Progenitor cell of endocrine pancreas (in vitro differentiated cells): ENCODE results near the gene FUBP3. TPM values are rescaled to one million over a fixed set of nuclear protein-coding genes. Genes with fewer than 3 reads are reported as not detected.

Experiments used
- DNase-seq: peaks from one replicate; pipeline ENCODE4 v3.0.0; 2021; ENCODE audit warnings: low spot score; ENCODE audit not compliant: unreplicated experiment
- H3K27ac Mint-ChIP-seq: 2 replicates; pipeline ENCODE4 v1.8.0; 2021; ENCODE audit warnings: mild to moderate bottlenecking, moderate library complexity, mixed read lengths
- H3K27me3 Mint-ChIP-seq: 2 replicates; pipeline ENCODE4 v1.8.0; 2021; ENCODE audit warnings: mixed read lengths
- H3K36me3 Mint-ChIP-seq: 2 replicates; pipeline ENCODE4 v1.8.0; 2022; ENCODE audit warnings: mixed read lengths; ENCODE audit not compliant: insufficient read depth
- H3K4me1 Mint-ChIP-seq: 2 replicates; pipeline ENCODE4 v1.8.0; 2021; ENCODE audit warnings: low read depth, mixed read lengths
- H3K4me3 Mint-ChIP-seq: 2 replicates; pipeline ENCODE4 v1.8.0; 2021; ENCODE audit warnings: low read depth, mild to moderate bottlenecking, moderate library complexity, mixed read lengths
- H3K9me3 Mint-ChIP-seq: 2 replicates; pipeline ENCODE4 v1.8.0; 2021; ENCODE audit warnings: low read depth, mixed read lengths
- CTCF ChIP-seq: fragments of 200-600 bp; sonication (generic); IDR thresholded peaks from one replicate; pipeline ENCODE4 v1.5.0; 2021; ENCODE audit warnings: antibody characterized with exemption, mild to moderate bottlenecking; ENCODE audit not compliant: unreplicated experiment
- total RNA-seq: library from RNA; stranded (reverse); gene quantifications from 2 replicates; pipeline ENCODE4 v1.2.1, GENCODE V29; 2021

The FUBP3 gene
- total RNA-seq, 1 donor from 2014 or later = 68.9 TPM

- no peak for TF ChIP-seq CTCF
- Mint-ChIP-seq H3K4me3 (no peak overlapping the region), H3K36me3 (no peaks in the 10 kb centered on the region), H3K27ac (no peak overlapping the region), H3K27me3 (peaks cover 62% of the 10 kb centered on the region), H3K4me1 (peaks cover 6% of the 10 kb centered on the region), H3K9me3 (no peaks in the 10 kb centered on the region)
- DNase-seq = no peak
Measured at GRCh38 chr9:130536701-130537107, 42.7 kb upstream of the FUBP3 start.

GRCh38 chr9:130537346-130538050, 41.9 kb upstream of the FUBP3 start:
- Mint-ChIP-seq H3K36me3 (no peaks in the 10 kb centered on the region), H3K9me3 (no peaks in the 10 kb centered on the region), H3K4me3 (no peak overlapping the region), H3K4me1 (peaks cover 6% of the 10 kb centered on the region), H3K27ac (no peak overlapping the region), H3K27me3 (peaks cover 62% of the 10 kb centered on the region)
- DNase-seq = no peak
- no peak for TF ChIP-seq CTCF

DNA sequence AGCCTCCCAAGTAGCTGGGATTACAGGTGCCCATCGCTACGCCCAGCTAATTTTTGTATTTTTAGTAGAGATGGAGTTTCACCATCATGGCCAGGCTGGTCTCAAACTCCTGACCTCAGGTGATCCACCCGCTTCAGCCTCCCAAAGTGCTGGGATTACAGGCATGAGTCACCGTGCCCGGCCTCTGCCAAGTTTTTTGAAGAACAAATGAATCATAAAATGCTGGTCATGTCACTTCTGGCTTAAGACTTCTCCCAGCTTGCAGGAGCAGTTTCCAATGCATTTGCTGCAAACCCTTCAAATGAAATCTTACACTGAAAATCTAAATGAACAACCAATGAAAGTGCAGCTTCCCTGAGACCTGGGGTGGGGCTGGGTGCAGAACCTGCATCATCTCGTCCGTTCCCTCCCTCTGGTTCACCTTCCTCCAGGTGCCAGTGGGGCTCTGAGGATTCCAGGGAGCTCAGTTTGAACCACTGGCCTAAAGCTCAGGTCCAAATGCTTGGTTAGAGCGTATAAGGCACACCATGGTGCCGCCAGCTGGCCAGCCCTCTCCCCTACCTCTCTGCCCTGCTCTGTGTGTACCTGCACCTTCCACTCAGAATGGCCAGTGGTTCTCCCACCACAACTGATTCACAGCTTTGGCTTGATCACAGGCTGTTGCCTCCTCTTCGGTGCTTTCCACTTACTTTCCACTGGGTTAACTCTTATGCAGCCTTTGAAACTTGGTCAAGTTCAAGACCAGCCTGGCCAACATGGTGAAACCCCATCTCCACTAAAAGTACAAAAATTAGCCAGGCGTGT, 39.8 kb upstream of the FUBP3 start:
- Mint-ChIP-seq H3K27ac (no peak overlapping the region), H3K4me3 (no peak overlapping the region), H3K9me3 (no peaks in the 10 kb centered on the region), H3K36me3 (no peaks in the 10 kb centered on the region), H3K4me1 (peaks cover 6% of the 10 kb centered on the region), H3K27me3 (peaks cover 63% of the 10 kb centered on the region)
- no peak for TF ChIP-seq CTCF
- DNase-seq = no peak

DNA sequence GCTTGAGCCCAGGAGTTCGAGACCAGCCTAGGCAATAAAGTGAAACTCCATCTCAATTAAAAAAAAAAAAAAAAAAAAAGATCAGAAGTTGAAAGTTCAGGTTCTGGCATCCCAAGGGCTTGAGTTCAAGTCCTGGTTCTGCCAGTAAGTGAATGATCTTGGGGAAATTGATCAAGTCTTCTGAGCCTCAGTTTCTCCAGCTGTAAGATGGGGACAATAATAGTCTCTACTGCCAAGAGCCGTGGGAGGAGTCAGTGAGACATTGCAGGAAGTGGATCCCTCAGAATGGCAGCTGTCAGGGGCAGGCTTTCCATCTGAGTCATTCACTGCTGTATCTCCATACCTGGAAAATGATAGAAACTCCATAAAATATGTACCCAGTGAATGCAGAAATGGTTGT, 37.8 kb upstream of the FUBP3 start:
- H3K27ac Mint-ChIP-seq = no peak overlapping the region
- TF ChIP-seq CTCF = no peak
- H3K36me3 Mint-ChIP-seq = no peaks in the 10 kb centered on the region
- no peak overlapping the region for H3K4me3 Mint-ChIP-seq
- no peak for DNase-seq
- no peaks in the 10 kb centered on the region for H3K9me3 Mint-ChIP-seq
- no peaks in the 10 kb centered on the region for H3K4me1 Mint-ChIP-seq
- peaks cover 60% of the 10 kb centered on the region for H3K27me3 Mint-ChIP-seq

- no peaks in the 10 kb centered on the region for H3K4me1 Mint-ChIP-seq
- no peak overlapping the region for H3K4me3 Mint-ChIP-seq
- peaks cover 56% of the 10 kb centered on the region for H3K27me3 Mint-ChIP-seq
- H3K36me3 Mint-ChIP-seq = no peaks in the 10 kb centered on the region
- no peak for DNase-seq
- H3K27ac Mint-ChIP-seq = no peak overlapping the region
- no peak for TF ChIP-seq CTCF
- no peaks in the 10 kb centered on the region for H3K9me3 Mint-ChIP-seq
Measured at GRCh38 chr9:130542038-130542437, 37.3 kb upstream of the FUBP3 start.
